DOHH2 (cell line): ENCODE data around the gene FXYD6.

Source experiments
- H3F3A ChIP-seq: fragments of 200-600 bp; sonication (generic), shearing (Covaris generic); 2 replicates; pipeline ENCODE4 v1.6.0; 2016; ENCODE audit warnings: antibody characterized with exemption, mild to moderate bottlenecking; ENCODE audit not compliant: control insufficient read depth, insufficient read depth
- H3K27ac ChIP-seq: fragments of 200-600 bp; sonication (generic); 2 replicates; pipeline ENCODE4 v1.5.1; 2014; ENCODE audit warnings: low read depth, mild to moderate bottlenecking, low read length, moderate library complexity
- H3K27me3 ChIP-seq: fragments of 200-600 bp; sonication (generic); 2 replicates; pipeline ENCODE4 v1.6.1; 2014; ENCODE audit warnings: mild to moderate bottlenecking, low read length, mixed read lengths; ENCODE audit not compliant: control insufficient read depth
- H3K36me3 ChIP-seq: fragments of 200-600 bp; sonication (generic); 2 replicates; pipeline ENCODE4 v1.6.1; 2014; ENCODE audit warnings: mild to moderate bottlenecking, low read length, moderate library complexity, mixed read lengths; ENCODE audit not compliant: control insufficient read depth
- H3K4me1 ChIP-seq: fragments of 200-600 bp; sonication (generic); 2 replicates; pipeline ENCODE4 v1.6.1; 2014; ENCODE audit warnings: mild to moderate bottlenecking, low read length, mixed read lengths; ENCODE audit not compliant: control insufficient read depth
- H3K4me2 ChIP-seq: fragments of 200-600 bp; sonication (generic); 2 replicates; pipeline ENCODE4 v1.6.0; 2014; ENCODE audit warnings: mild to moderate bottlenecking, low read length, moderate library complexity
- H3K4me3 ChIP-seq: fragments of 200-600 bp; sonication (generic); 2 replicates; pipeline ENCODE4 v1.5.1; 2014; ENCODE audit warnings: mild to moderate bottlenecking, low read length, mixed read lengths
- H3K79me2 ChIP-seq: fragments of 200-600 bp; sonication (generic); 2 replicates; pipeline ENCODE4 v1.6.1; 2014; ENCODE audit warnings: mild to moderate bottlenecking, low read length, mixed read lengths; ENCODE audit not compliant: control insufficient read depth
- H3K9me2 ChIP-seq: fragments of 200-600 bp; sonication (generic); replicated peaks from 2 replicates; pipeline ENCODE4 v1.6.1; 2014; ENCODE audit warnings: mild to moderate bottlenecking, low read length, mixed read lengths; ENCODE audit not compliant: control insufficient read depth
- H3K9me3 ChIP-seq: fragments of 200-600 bp; sonication (generic); 2 replicates; pipeline ENCODE4 v1.6.1; 2014; ENCODE audit warnings: antibody characterized with exemption, low read length, mixed read lengths; ENCODE audit not compliant: control insufficient read depth, insufficient read depth
- H4K20me1 ChIP-seq: fragments of 200-600 bp; sonication (generic); 2 replicates; pipeline ENCODE4 v1.6.0; 2014; ENCODE audit warnings: low read depth, mild to moderate bottlenecking, antibody characterized with exemption, low read length, moderate library complexity; ENCODE audit not compliant: control insufficient read depth, insufficient read depth
- EZH2phosphoT487 ChIP-seq: fragments of 200-600 bp; sonication (generic); IDR thresholded peaks from 2 replicates; pipeline ENCODE4 v1.6.1; 2017; ENCODE audit warnings: borderline replicate concordance, mild to moderate bottlenecking, antibody characterized with exemption, low read length, moderate library complexity, mixed read lengths
- TF ChIP-seq, protein P1 (sequence below): fragments of 200-600 bp; sonication (generic); IDR thresholded peaks from one replicate; pipeline ENCODE4 v1.5.1; 2014; ENCODE audit warnings: antibody characterized with exemption, mild to moderate bottlenecking, low read depth, low read length; ENCODE audit not compliant: poor library complexity, severe bottlenecking

Gene FXYD6

DNA sequence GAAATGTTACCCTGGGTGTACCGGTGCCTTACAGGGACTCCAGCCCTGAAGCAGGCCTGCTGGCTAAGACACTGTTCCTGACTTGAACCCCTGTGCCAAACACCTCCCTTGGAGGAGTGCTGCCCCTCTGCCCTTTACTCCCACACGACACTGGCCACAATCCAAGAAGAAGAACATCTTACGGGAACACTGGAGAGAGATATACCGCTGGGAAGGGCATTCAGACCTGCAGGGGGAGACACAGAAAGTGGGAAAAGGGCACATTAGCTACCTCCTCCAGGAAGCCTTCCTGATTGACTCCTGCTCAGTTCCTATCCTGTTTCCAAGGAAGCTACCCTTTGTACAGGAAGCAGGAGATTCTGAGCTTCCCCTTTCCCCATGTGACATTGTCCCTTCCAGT is 34.1 kb upstream of the FXYD6 start:
- TF ChIP-seq, protein P1, sequence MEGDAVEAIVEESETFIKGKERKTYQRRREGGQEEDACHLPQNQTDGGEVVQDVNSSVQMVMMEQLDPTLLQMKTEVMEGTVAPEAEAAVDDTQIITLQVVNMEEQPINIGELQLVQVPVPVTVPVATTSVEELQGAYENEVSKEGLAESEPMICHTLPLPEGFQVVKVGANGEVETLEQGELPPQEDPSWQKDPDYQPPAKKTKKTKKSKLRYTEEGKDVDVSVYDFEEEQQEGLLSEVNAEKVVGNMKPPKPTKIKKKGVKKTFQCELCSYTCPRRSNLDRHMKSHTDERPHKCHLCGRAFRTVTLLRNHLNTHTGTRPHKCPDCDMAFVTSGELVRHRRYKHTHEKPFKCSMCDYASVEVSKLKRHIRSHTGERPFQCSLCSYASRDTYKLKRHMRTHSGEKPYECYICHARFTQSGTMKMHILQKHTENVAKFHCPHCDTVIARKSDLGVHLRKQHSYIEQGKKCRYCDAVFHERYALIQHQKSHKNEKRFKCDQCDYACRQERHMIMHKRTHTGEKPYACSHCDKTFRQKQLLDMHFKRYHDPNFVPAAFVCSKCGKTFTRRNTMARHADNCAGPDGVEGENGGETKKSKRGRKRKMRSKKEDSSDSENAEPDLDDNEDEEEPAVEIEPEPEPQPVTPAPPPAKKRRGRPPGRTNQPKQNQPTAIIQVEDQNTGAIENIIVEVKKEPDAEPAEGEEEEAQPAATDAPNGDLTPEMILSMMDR: no peak
- no peak for TF ChIP-seq EZH2phosphoT487
- no peaks in the 10 kb centered on the region for H3K79me2 ChIP-seq
- H3K9me2 ChIP-seq: no peaks in the 10 kb centered on the region
- no peaks in the 10 kb centered on the region for H4K20me1 ChIP-seq
- no peaks in the 10 kb centered on the region for H3F3A ChIP-seq
- no peak overlapping the region for H3K4me3 ChIP-seq
- no peak overlapping the region for H3K27ac ChIP-seq
- H3K36me3 ChIP-seq: no peaks in the 10 kb centered on the region
- H3K9me3 ChIP-seq: no peaks in the 10 kb centered on the region
- peaks cover 6% of the 10 kb centered on the region for H3K27me3 ChIP-seq
- no peak overlapping the region for H3K4me2 ChIP-seq
- peaks cover 14% of the 10 kb centered on the region for H3K4me1 ChIP-seq

DNA sequence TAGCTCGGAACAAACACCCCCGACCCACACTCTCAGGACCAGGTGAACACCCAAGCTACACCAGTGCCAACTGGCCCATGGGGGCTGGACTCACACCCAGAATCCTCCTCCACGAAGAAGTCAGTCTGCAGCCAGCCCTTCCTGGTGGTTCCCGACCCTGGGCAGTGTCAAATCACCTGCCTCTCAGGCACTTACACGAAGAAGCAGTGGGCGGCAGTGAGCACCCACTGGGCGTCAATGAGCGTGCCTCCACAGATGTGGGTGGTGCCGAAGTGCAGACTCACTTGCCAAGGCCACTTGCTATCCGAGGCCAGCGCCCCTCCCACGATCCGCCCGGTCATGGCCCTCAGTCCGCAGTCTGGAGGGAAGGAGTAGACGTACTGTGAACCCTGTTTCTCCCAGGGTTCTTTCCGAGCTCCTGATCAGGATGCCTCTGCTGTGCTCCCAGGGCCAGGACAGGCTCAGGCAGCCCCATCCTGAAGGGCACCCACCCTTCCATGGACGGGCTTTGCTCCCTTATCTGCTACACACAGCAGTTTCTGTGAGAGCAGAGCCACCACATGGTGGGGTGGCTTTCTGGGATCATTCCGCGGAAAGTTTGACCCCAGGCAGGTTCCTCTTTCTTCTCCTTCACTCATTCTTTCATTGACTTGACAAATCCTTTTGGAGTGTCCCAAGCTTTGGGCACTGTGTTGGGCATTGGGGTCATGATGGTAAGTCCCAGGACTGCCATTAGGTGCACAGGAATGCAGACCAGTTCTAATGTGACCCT is 33.3 kb upstream of the FXYD6 start:
- H3K4me2 ChIP-seq: no peak overlapping the region

DNA sequence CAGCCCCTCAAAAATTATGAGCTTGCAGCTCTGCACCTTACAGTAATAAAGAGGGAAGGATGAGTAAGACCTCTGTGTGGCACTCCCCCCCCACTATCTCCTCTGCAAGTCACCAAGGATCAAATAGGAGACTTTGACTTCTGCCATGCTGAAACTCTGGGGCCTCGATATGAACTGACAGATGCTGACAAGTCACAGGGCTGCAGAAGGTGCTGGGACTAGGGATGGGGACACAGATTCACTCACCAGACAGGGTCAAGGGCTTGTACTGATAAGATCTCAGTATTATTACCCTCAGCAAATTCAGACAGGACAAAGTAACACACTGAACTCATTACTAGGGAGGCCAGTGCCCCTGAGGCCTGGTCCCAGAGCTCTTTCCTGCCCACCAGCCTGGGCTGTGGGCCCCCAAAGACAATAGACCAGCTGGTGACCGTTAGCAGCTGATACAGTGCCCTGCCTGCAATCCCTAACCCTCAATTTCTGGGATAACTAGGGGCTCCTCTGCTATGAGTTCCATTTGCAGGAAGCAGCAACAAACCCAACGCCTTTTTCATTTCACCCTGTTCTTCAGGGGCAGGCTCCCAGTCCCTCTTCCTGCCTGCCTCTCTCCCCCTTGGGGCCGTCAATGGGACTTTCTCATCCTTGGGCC is 32.6 kb upstream of the FXYD6 start:
- H3K4me2 ChIP-seq: no peak overlapping the region
- no peak overlapping the region for H3K4me3 ChIP-seq
- no peaks in the 10 kb centered on the region for H3K79me2 ChIP-seq
- no peaks in the 10 kb centered on the region for H3K9me3 ChIP-seq
- H4K20me1 ChIP-seq: no peaks in the 10 kb centered on the region
- no peaks in the 10 kb centered on the region for H3F3A ChIP-seq
- no peaks in the 10 kb centered on the region for H3K9me2 ChIP-seq
- H3K27ac ChIP-seq: no peak overlapping the region
- peaks cover 6% of the 10 kb centered on the region for H3K27me3 ChIP-seq
- no peaks in the 10 kb centered on the region for H3K36me3 ChIP-seq
- H3K4me1 ChIP-seq: peaks cover 14% of the 10 kb centered on the region
- TF ChIP-seq, protein P1: no peak
- TF ChIP-seq EZH2phosphoT487: no peak

More for the DNA sequence above, 33.3 kb upstream of the FXYD6 start:
- H3K27me3 ChIP-seq: peaks cover 6% of the 10 kb centered on the region
- no peaks in the 10 kb centered on the region for H3K9me2 ChIP-seq
- H3K79me2 ChIP-seq: no peaks in the 10 kb centered on the region
- TF ChIP-seq EZH2phosphoT487: no peak
- TF ChIP-seq, protein P1: no peak
- no peak overlapping the region for H3K27ac ChIP-seq
- no peak overlapping the region for H3K4me3 ChIP-seq
- peaks cover 14% of the 10 kb centered on the region for H3K4me1 ChIP-seq
- H3F3A ChIP-seq: no peaks in the 10 kb centered on the region
- no peaks in the 10 kb centered on the region for H4K20me1 ChIP-seq
- no peaks in the 10 kb centered on the region for H3K9me3 ChIP-seq
- H3K36me3 ChIP-seq: no peaks in the 10 kb centered on the region
